Hepatocyte (in vitro differentiated cells): ENCODE data around the gene PHAF1. TPM values are rescaled to one million over a fixed set of nuclear protein-coding genes. Genes with fewer than 3 reads are reported as not detected.

Experiments used
- DNase-seq: peaks from one replicate; pipeline ENCODE4 v3.0.0-alpha.2; 2016; ENCODE audit warnings: low spot score
- H2AFZ ChIP-seq: fragments of 200-600 bp; sonication (generic); 2 replicates; pipeline ENCODE4 v1.6.0; 2016; ENCODE audit warnings: antibody characterized with exemption, mild to moderate bottlenecking
- H3K27ac ChIP-seq: fragments of 200-600 bp; sonication (generic); 2 replicates; pipeline ENCODE4 v1.5.1; 2016; ENCODE audit warnings: mild to moderate bottlenecking
- H3K27me3 ChIP-seq: fragments of 200-600 bp; sonication (generic); 2 replicates; pipeline ENCODE4 v1.6.1; 2016
- H3K36me3 ChIP-seq: fragments of 200-600 bp; sonication (generic); replicated peaks from 2 replicates; pipeline ENCODE4 v1.5.1; 2016; ENCODE audit warnings: low read depth; ENCODE audit not compliant: insufficient read depth
- H3K4me1 ChIP-seq: fragments of 200-600 bp; sonication (generic); 2 replicates; pipeline ENCODE4 v1.5.1; 2016; ENCODE audit warnings: mild to moderate bottlenecking, moderate library complexity; ENCODE audit not compliant: insufficient read depth
- H3K4me2 ChIP-seq: fragments of 200-600 bp; sonication (generic); 2 replicates; pipeline ENCODE4 v1.6.0; 2016
- H3K4me3 ChIP-seq: fragments of 200-600 bp; sonication (generic); 2 replicates; pipeline ENCODE4 v1.5.1; 2016; ENCODE audit warnings: mild to moderate bottlenecking
- H3K79me2 ChIP-seq: fragments of 200-600 bp; sonication (generic); 2 replicates; pipeline ENCODE4 v1.6.0; 2017; ENCODE audit warnings: mild to moderate bottlenecking
- H3K9me2 ChIP-seq: fragments of 200-600 bp; sonication (generic); replicated peaks from 2 replicates; pipeline ENCODE4 v1.6.0; 2017; ENCODE audit warnings: mild to moderate bottlenecking; ENCODE audit not compliant: insufficient read depth
- H3K9me3 ChIP-seq: fragments of 200-600 bp; sonication (generic); 2 replicates; pipeline ENCODE4 v1.5.1; 2016; ENCODE audit warnings: low read depth, mild to moderate bottlenecking
- H4K20me1 ChIP-seq: fragments of 200-600 bp; sonication (generic); 2 replicates; pipeline ENCODE4 v1.6.0; 2016; ENCODE audit warnings: mild to moderate bottlenecking; ENCODE audit not compliant: insufficient read depth, poor library complexity, severe bottlenecking
- EZH2 ChIP-seq: fragments of 200-600 bp; sonication (generic); IDR thresholded peaks from 2 replicates; pipeline ENCODE4 v1.6.1; 2016; ENCODE audit warnings: antibody characterized with exemption, mild to moderate bottlenecking, borderline replicate concordance
- EZH2phosphoT487 ChIP-seq: fragments of 200-600 bp; sonication (generic); IDR thresholded peaks from one replicate; pipeline ENCODE4 v1.6.1; 2018; ENCODE audit warnings: antibody characterized with exemption, mild to moderate bottlenecking, low read depth, moderate library complexity; ENCODE audit not compliant: unreplicated experiment, severe bottlenecking
- WGBS: methylation state at CpG from one replicate; pipeline ENCODE4 v1.1.6; 2016; ENCODE audit warnings: low lambda C conversion rate; ENCODE audit errors: missing lambda C conversion rate; 5-methylcytosine and 5-hydroxymethylcytosine counted together
- polyA plus RNA-seq: library from polyadenylated mRNA; unstranded; fragments of >200 nt; fragmentation: Nextera tagmentation; extraction: Ambion mirVana; gene quantifications from 2 replicates; pipeline ENCODE4 v1.2.1, GENCODE V29; 2016
- total RNA-seq: library from RNA; depleted of rRNA; stranded (reverse); fragments of >200 nt; gene quantifications from 2 replicates; pipeline ENCODE4 v1.2.3, GENCODE V29; 2014
- TF ChIP-seq, protein P1 (sequence below): fragments of 200-600 bp; sonication (generic); IDR thresholded peaks from 2 replicates; pipeline ENCODE4 v1.5.1; 2016; ENCODE audit warnings: antibody characterized with exemption, mild to moderate bottlenecking; ENCODE audit not compliant: poor library complexity

PHAF1 gene
- total and polyA plus RNA-seq, 2 experiments from 2014 or later, result 18.7 to 20.2 TPM

DNA sequence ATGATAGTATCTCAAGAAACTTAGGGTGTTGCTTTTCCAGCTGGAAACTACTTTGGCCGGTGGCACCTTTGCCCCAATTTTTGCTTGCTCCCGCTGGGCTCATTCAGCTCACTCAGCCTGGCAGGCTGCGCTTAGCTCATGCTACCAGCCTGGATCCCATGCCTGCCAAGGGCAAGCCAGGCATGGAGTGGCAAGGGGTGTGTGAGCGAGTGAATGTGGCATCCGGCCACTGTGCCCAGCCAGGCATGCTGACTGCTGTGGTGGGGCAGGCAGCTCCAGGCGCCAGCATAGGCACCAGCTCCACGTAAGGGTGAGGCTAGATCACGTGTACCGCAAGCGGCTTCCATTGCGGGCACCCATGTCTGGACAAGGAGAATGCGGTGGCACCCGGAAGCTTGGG lies 31.6 kb downstream of the PHAF1 start:
- no peaks in the 10 kb centered on the region for H3K27me3 ChIP-seq
- H3K4me2 ChIP-seq, result no peak overlapping the region
- H3K4me3 ChIP-seq, result no peak overlapping the region
- H3K9me2 ChIP-seq, result no peaks in the 10 kb centered on the region
- WGBS, result over 99% methylated on average over 13 of the region's 13 CpGs
- no peaks in the 10 kb centered on the region for H3K9me3 ChIP-seq
- H3K27ac ChIP-seq, result no peak overlapping the region
- no peaks in the 10 kb centered on the region for H4K20me1 ChIP-seq
- no peaks in the 10 kb centered on the region for H3K79me2 ChIP-seq
- no peak overlapping the region for H2AFZ ChIP-seq
- DNase-seq, result no peak
- no peaks in the 10 kb centered on the region for H3K4me1 ChIP-seq
- no peaks in the 10 kb centered on the region for H3K36me3 ChIP-seq
- TF ChIP-seq, protein P1, sequence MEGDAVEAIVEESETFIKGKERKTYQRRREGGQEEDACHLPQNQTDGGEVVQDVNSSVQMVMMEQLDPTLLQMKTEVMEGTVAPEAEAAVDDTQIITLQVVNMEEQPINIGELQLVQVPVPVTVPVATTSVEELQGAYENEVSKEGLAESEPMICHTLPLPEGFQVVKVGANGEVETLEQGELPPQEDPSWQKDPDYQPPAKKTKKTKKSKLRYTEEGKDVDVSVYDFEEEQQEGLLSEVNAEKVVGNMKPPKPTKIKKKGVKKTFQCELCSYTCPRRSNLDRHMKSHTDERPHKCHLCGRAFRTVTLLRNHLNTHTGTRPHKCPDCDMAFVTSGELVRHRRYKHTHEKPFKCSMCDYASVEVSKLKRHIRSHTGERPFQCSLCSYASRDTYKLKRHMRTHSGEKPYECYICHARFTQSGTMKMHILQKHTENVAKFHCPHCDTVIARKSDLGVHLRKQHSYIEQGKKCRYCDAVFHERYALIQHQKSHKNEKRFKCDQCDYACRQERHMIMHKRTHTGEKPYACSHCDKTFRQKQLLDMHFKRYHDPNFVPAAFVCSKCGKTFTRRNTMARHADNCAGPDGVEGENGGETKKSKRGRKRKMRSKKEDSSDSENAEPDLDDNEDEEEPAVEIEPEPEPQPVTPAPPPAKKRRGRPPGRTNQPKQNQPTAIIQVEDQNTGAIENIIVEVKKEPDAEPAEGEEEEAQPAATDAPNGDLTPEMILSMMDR, result no peak
- TF ChIP-seq EZH2 (no peak), EZH2phosphoT487 (no peak)

DNA sequence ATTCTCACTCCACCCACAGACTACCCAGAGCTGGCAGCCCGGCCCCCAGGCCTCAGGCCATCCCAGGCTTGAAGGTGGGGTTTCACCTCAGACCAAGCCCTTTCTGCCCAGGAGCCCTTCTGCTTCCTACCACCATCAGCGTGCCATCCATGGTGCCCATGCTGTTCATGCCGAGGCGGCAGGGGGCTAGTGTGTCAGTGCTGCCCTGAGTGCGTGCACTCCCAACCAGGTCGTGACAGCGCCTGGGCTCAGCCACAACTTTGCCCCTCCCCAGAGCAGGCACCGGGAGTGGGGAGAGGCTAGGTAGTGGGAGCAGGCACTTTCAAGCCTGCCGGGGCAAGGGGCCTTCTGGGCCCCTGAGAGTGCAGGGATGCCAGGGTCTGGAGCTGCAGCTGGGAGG lies 32.6 kb downstream of the PHAF1 start:
- Histone ChIP-seq H3K36me3 (no peaks in the 10 kb centered on the region), H3K9me2 (no peaks in the 10 kb centered on the region), H3K4me2 (no peak overlapping the region), H3K27ac (no peak overlapping the region), H3K9me3 (no peaks in the 10 kb centered on the region), H4K20me1 (no peaks in the 10 kb centered on the region), H3K79me2 (no peaks in the 10 kb centered on the region), H3K27me3 (no peaks in the 10 kb centered on the region), H3K4me1 (no peaks in the 10 kb centered on the region), H3K4me3 (no peak overlapping the region), H2AFZ (no peak overlapping the region)
- DNase-seq, result no peak
- 95% methylated on average over 9 of the region's 9 CpGs for WGBS
- no peak for TF ChIP-seq EZH2
- TF ChIP-seq, protein P1, result no peak
- TF ChIP-seq EZH2phosphoT487, result no peak

DNA sequence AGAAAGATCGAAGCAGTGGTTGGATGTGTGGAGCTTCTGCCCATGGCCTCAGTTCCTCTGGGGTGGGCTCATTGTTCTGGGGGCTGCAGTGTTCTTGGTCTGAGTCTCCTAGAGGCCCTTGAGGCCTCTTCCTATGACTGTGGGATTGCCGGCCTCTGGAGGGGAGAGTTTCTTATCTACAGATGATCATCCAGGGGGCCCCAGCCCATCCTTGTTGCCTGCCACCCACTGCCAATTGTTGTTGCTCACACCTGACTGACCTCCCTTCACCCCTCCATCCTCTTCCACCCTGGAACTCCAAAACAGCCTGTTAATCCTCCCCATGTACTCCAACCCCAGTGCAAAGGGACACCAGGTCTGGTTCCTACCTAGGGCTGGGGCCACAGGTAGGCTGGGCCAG lies 35.2 kb downstream of the PHAF1 start:
- H2AFZ ChIP-seq, result no peak overlapping the region
- peaks cover under 1% of the 10 kb centered on the region for H3K4me1 ChIP-seq
- peaks cover 2% of the 10 kb centered on the region for H3K79me2 ChIP-seq
- no peaks in the 10 kb centered on the region for H3K36me3 ChIP-seq
- no peak for TF ChIP-seq EZH2phosphoT487
- WGBS, result 88% methylated on average over 2 of the region's 2 CpGs
- H4K20me1 ChIP-seq, result no peaks in the 10 kb centered on the region
- no peaks in the 10 kb centered on the region for H3K27me3 ChIP-seq
- no peak overlapping the region for H3K4me3 ChIP-seq
- no peak overlapping the region for H3K27ac ChIP-seq
- H3K9me2 ChIP-seq, result no peaks in the 10 kb centered on the region
- no peak overlapping the region for H3K4me2 ChIP-seq
- H3K9me3 ChIP-seq, result no peaks in the 10 kb centered on the region
- DNase-seq, result no peak

DNA sequence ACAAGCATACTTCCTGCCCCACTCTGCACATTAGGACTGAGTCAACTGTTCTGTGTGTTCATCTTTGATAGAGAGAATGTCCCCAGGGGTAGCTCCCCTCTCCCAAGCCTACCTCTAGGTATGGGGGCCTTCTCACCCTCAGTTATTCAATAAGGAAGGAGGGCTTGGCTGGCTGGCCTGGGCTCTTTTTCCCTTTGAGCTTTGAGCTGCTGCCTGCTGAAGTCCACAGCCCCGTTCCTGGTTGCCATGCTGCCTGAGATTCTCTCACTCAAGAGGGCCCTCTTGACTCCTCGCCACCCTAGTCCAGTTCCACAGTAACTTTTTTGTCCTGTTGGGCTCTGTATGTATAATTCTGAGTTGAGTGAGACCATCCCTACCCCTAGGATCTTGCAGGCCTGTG lies 36.0 kb downstream of the PHAF1 start:
- no peaks in the 10 kb centered on the region for H3K36me3 ChIP-seq
- 89% methylated on average over 2 of the region's 2 CpGs for WGBS
- H3K4me2 ChIP-seq, result no peak overlapping the region
- TF ChIP-seq, protein P1, result no peak
- TF ChIP-seq EZH2phosphoT487, result no peak
- no peak for TF ChIP-seq EZH2
- H3K9me2 ChIP-seq, result no peaks in the 10 kb centered on the region
- DNase-seq, result no peak
- H3K27ac ChIP-seq, result no peak overlapping the region
- peaks cover 4% of the 10 kb centered on the region for H3K79me2 ChIP-seq
- no peaks in the 10 kb centered on the region for H3K27me3 ChIP-seq
- peaks cover 3% of the 10 kb centered on the region for H3K4me1 ChIP-seq
- H4K20me1 ChIP-seq, result no peaks in the 10 kb centered on the region
- H3K4me3 ChIP-seq, result no peak overlapping the region
- no peak overlapping the region for H2AFZ ChIP-seq
- no peaks in the 10 kb centered on the region for H3K9me3 ChIP-seq
